HepG2 (cell line): ENCODE measurements around the gene MED15. TPM values are rescaled to one million over a fixed set of nuclear protein-coding genes. Genes with fewer than 3 reads are reported as not detected.

ENCODE experiments used
- ATAC-seq: fragments of 200-7000 bp; cut with Tn5 transposase; 3 replicates; pipeline ENCODE4 v1.9.1; 2020; ENCODE audit warnings: mild to moderate bottlenecking, moderate library complexity
- BruUV-seq: library from RNA; stranded (reverse); fragments of 400-500 nt; replicated peaks from 2 replicates; lab custom pipeline; 2021; lab: Mats Ljungman, UMichigan
- CTCF ChIA-PET: fragments of 300-600 bp; formaldehyde crosslinking; extraction: SDS; loops from one replicate; lab custom pipeline; 2021; ENCODE audit warnings: low total read pairs, inconsistent platforms, low intra/inter-chr PET ratio; lab: Yijun Ruan, JAX
- POLR2A ChIA-PET: fragments of 350-600 bp; sonication (Branson Sonifier 250); formaldehyde crosslinking; loops from one replicate; lab custom pipeline; 2020; ENCODE audit warnings: antibody characterized with exemption, inconsistent platforms; lab: Yijun Ruan, JAX
- DNase-seq: peaks from one replicate; pipeline ENCODE4 v3.0.0-alpha.2; 2015; ENCODE audit warnings: low spot score
- FAIRE-seq: peaks from 3 replicates; lab custom pipeline; 2011; peaks lifted over from hg19 to GRCh38; lab: Jason Lieb, UNC
- H2AFZ ChIP-seq: one replicate; pipeline ENCODE4 v1.6.1; 2011; ENCODE audit warnings: low read length, inconsistent platforms
- H3K27ac ChIP-seq: fragments of 300-600 bp; 3 replicates; pipeline ENCODE4 v1.8.0; 2011; ENCODE audit warnings: mixed run types, mild to moderate bottlenecking, mixed read lengths, low read length, inconsistent platforms; ENCODE audit not compliant: insufficient read depth; ENCODE audit errors: extremely low read length
- H3K27me3 ChIP-seq, 2 experiments: fragments of 200-600 bp in 1 of 2; 2 replicates in 1 of 2; 3 replicates in 1 of 2; pipeline versions ENCODE4 v1.6.0 to v1.8.0; 2011; ENCODE audit warnings: low read length in 2 of 2, mild to moderate bottlenecking in 2 of 2, moderate library complexity in 2 of 2, inconsistent platforms in 1 of 2; ENCODE audit not compliant: insufficient read depth in 2 of 2, control insufficient read depth in 1 of 2
- H3K36me3 ChIP-seq, 2 experiments: fragments of 200-600 bp in 1 of 2; replicated peaks in 1 of 2; 2 replicates in 1 of 2; 3 replicates in 1 of 2; pipeline versions ENCODE4 v1.5.1 to v1.8.0; 2011; ENCODE audit warnings: low read length in 2 of 2, inconsistent platforms in 1 of 2; ENCODE audit not compliant: insufficient read depth in 2 of 2, control insufficient read depth in 1 of 2
- H3K4me1 ChIP-seq: 2 replicates; pipeline ENCODE4 v1.5.1; 2012; ENCODE audit warnings: low read length, inconsistent platforms; ENCODE audit not compliant: insufficient read depth
- H3K4me2 ChIP-seq: 2 replicates; pipeline ENCODE4 v1.6.0; 2011; ENCODE audit warnings: low read depth, low read length, inconsistent platforms
- H3K4me3 ChIP-seq, 3 experiments: fragments of 200-600 bp in 1 of 3; sonication (generic), shearing (Covaris generic) in 1 of 3; replicated peaks in 1 of 3; 2 replicates each; pipeline ENCODE4 v1.5.1; 2011 to 2016; ENCODE audit warnings: low read length in 3 of 3, inconsistent platforms in 2 of 3, low read depth in 2 of 3, mild to moderate bottlenecking in 2 of 3, control low read depth in 1 of 3, mixed read lengths in 1 of 3; ENCODE audit not compliant: insufficient read depth in 1 of 3
- H3K79me2 ChIP-seq: one replicate; pipeline ENCODE4 v1.6.1; 2011; ENCODE audit warnings: low read length, inconsistent platforms; ENCODE audit not compliant: insufficient read depth
- H3K9ac ChIP-seq: 2 replicates; pipeline ENCODE4 v1.6.0; 2011; ENCODE audit warnings: mild to moderate bottlenecking, low read depth, low read length, inconsistent platforms; ENCODE audit not compliant: insufficient read depth
- H3K9me3 ChIP-seq: 2 replicates; pipeline ENCODE4 v1.5.1; 2012; ENCODE audit warnings: mild to moderate bottlenecking, low read length
- H4K20me1 ChIP-seq: 2 replicates; pipeline ENCODE4 v1.6.0; 2011; ENCODE audit warnings: inconsistent platforms, mild to moderate bottlenecking, low read length, moderate library complexity; ENCODE audit not compliant: insufficient read depth
- CBFB ChIP-seq: sonication (generic); formaldehyde crosslinking; IDR thresholded peaks from 2 replicates; pipeline ENCODE4 v1.4.0; 2020; ENCODE audit warnings: missing genetic modification reagents
- DNMT3B ChIP-seq: conservative IDR thresholded peaks from 2 replicates; pipeline ENCODE4 v1.6.1; 2016; ENCODE audit warnings: missing biosample characterization, control low read depth
- FOXA3 ChIP-seq: IDR thresholded peaks from 2 replicates; pipeline ENCODE4 v1.6.1; 2016; ENCODE audit warnings: missing genetic modification reagents, missing compliant biosample characterization
- HNRNPL ChIP-seq: fragments of 200-400 bp; formaldehyde crosslinking; IDR thresholded peaks from 2 replicates; pipeline ENCODE4 v1.6.1; 2017; ENCODE audit warnings: mild to moderate bottlenecking, low read depth, low read length
- KDM2A ChIP-seq: sonication (generic); formaldehyde crosslinking; IDR thresholded peaks from 2 replicates; pipeline ENCODE4 v1.4.0; 2020; ENCODE audit warnings: low read depth, missing genetic modification reagents, borderline replicate concordance
- TCF12 ChIP-seq, 2 experiments: fragments of 450-650 bp in 1 of 2; sonication (generic) in 1 of 2; formaldehyde crosslinking in 1 of 2; IDR thresholded peaks; 2 replicates each; pipeline versions ENCODE4 v1.6.1 to v1.8.0; 2017 to 2022; ENCODE audit warnings: antibody characterized with exemption in 1 of 2, mild to moderate bottlenecking in 1 of 2, missing genetic modification reagents in 1 of 2, moderate library complexity in 1 of 2
- TERF1 ChIP-seq: sonication (generic); formaldehyde crosslinking; IDR thresholded peaks from 2 replicates; pipeline ENCODE4 v1.8.0; 2022; ENCODE audit warnings: mild to moderate bottlenecking, missing genetic modification reagents, moderate library complexity
- ZFP41 ChIP-seq: sonication (generic); formaldehyde crosslinking; IDR thresholded peaks from 2 replicates; pipeline ENCODE4 v1.4.0; 2020; ENCODE audit warnings: mild to moderate bottlenecking, missing genetic modification reagents, borderline replicate concordance
- ZNF235 ChIP-seq: sonication (generic); formaldehyde crosslinking; IDR thresholded peaks from 2 replicates; pipeline ENCODE4 v1.8.1; 2023; ENCODE audit warnings: mild to moderate bottlenecking, missing genetic modification reagents, borderline replicate concordance
- ZNF747 ChIP-seq: sonication (generic); formaldehyde crosslinking; IDR thresholded peaks from 2 replicates; pipeline ENCODE4 v1.8.1; 2023; ENCODE audit warnings: missing genetic modification reagents, mild to moderate bottlenecking, borderline replicate concordance
- WGBS: methylation state at CpG from one replicate; pipeline ENCODE4 v1.1.6; 2017; ENCODE audit warnings: low lambda C conversion rate; 5-methylcytosine and 5-hydroxymethylcytosine counted together
- in situ Hi-C: cut with HindIII; loops from 2 replicates; pipeline ENCODE4 v1.10.0; 2017; ENCODE audit warnings: low pct_unique_long_range_greater_than_20kb; ENCODE audit not compliant: extremely low pct_ligation_motif_present
- intact Hi-C: fragments of 100-400 bp; cut with micrococcal nuclease; formaldehyde crosslinking; loops from one replicate; pipeline ENCODE4 v1.10.0; 2022; ENCODE audit not compliant: unreplicated experiment
- polyA plus RNA-seq, 8 experiments: library from polyadenylated mRNA; depleted of rRNA in 3 of 8; stranded (reverse) in 7 of 8; unstranded in 1 of 8; fragments of >200 nt; fragmentation: Illumina TruSeq in 4 of 8; extraction: Trizol in 4 of 8; gene quantifications; 2 replicates each; pipeline versions ENCODE4 v1.2.1 to v1.2.3, GENCODE V29; 2011 to 2016; ENCODE audit warnings: low read depth in 4 of 8, missing spikeins in 1 of 8, mixed read lengths in 1 of 8; ENCODE audit not compliant: insufficient read depth in 1 of 8
- total RNA-seq, 5 experiments: library from RNA; depleted of rRNA; stranded (reverse); fragments of >200 nt; fragmentation: Illumina TruSeq; extraction: Trizol; gene quantifications; 2 replicates each; pipeline ENCODE4 v1.2.3, GENCODE V29; 2016; ENCODE audit warnings: low read depth in 1 of 5

Gene MED15
- total and polyA plus RNA-seq, 2 of the 13 experiments (the other 11 are each of a cell fraction or from before 2014, with no cell fraction given) = 14.3 to 27.0 TPM

- Histone ChIP-seq H4K20me1 (no peaks in the 10 kb centered on the region), H3K4me3 (no peak overlapping the region), H2AFZ (no peak overlapping the region), H3K4me1 (no peaks in the 10 kb centered on the region), H3K27me3 (no peaks in the 10 kb centered on the region), H3K27ac (no peak overlapping the region), H3K4me2 (no peak overlapping the region), H3K79me2 (no peaks in the 10 kb centered on the region), H3K9me3 (no peaks in the 10 kb centered on the region), H3K9ac (no peak overlapping the region), H3K36me3 (peaks cover 27 to 82% of the 10 kb centered on the region in 2 experiments)
- intact Hi-C loops (loop anchor here (1.0 kb wide), 1 partner anchor 36 kb away; no protein-coding TSS in a partner anchor), in situ Hi-C loops (no loop called here)
- DNase-seq (no peak), ATAC-seq (no peak), FAIRE-seq (no peak)
- TF ChIP-seq ZFP41 (CRISPR knock-in tag) (no peak), DNMT3B (CRISPR knock-in tag) (no peak), ZNF747 (CRISPR knock-in tag) (no peak)
- ChIA-PET POLR2A (no interaction called here), CTCF (no interaction called here)
- no TSS peak for BruUV-seq
- over 99% methylated on average over 3 of the region's 3 CpGs for WGBS
These were observed 53.3 kb downstream of the MED15 start for GRCh38 chr22:20560716-20561115.

GRCh38 chr22:20561882-20562281 lies 54.5 kb downstream of the MED15 start:
- in situ Hi-C loops = no loop called here
- FAIRE-seq (no peak), ATAC-seq (no peak), DNase-seq (no peak)
- no peak for TF ChIP-seq KDM2A (CRISPR knock-in tag)
- no peak for TF ChIP-seq CBFB (CRISPR knock-in tag)
- no peak for TF ChIP-seq TERF1
- TF ChIP-seq ZNF235 = no peak
- no peak for TF ChIP-seq FOXA3
- no peak for TF ChIP-seq TCF12 (IDR thresholded peaks at IDR 0.05)
- no peak for TF ChIP-seq TCF12 (CRISPR knock-in tag; IDR thresholded peaks at IDR 0.05)
- TF ChIP-seq HNRNPL = no peak
- Histone ChIP-seq H3K4me2 (no peak overlapping the region), H3K27me3 (no peaks in the 10 kb centered on the region), H3K9me3 (no peaks in the 10 kb centered on the region), H3K4me1 (no peaks in the 10 kb centered on the region), H3K27ac (no peak overlapping the region), H3K9ac (no peak overlapping the region), H3K36me3 (peaks cover 33 to 82% of the 10 kb centered on the region in 2 experiments), H3K79me2 (no peaks in the 10 kb centered on the region), H4K20me1 (no peaks in the 10 kb centered on the region), H3K4me3 (no peak overlapping the region), H2AFZ (no peak overlapping the region)
- ChIA-PET CTCF (no interaction called here), POLR2A (no interaction called here)
- intact Hi-C loops = loop anchor here (1.0 kb wide), 1 partner anchor 38 kb away; no protein-coding TSS in a partner anchor
- BruUV-seq = no TSS peak
- 95% methylated on average over 4 of the region's 4 CpGs for WGBS
